B cell (primary cell): ENCODE results near the gene NCKAP5L. TPM values are rescaled to one million over a fixed set of nuclear protein-coding genes. Genes with fewer than 3 reads are reported as not detected.

ENCODE experiments used
- ATAC-seq: fragments of 200-7000 bp; cut with Tn5 transposase; one replicate; pipeline ENCODE4 v1.10.0; 2021; ENCODE audit warnings: low read depth, mild to moderate bottlenecking, moderate number of reproducible peaks, moderate library complexity
- CTCF ChIA-PET: fragments of 350-600 bp; sonication (Branson Sonifier 250); formaldehyde crosslinking; loops from one replicate; lab custom pipeline; 2021; ENCODE audit warnings: antibody characterized with exemption, inconsistent platforms; lab: Charles Lee
- POLR2A ChIA-PET: fragments of 350-600 bp; sonication (Branson Sonifier 250); formaldehyde crosslinking; loops from one replicate; lab custom pipeline; 2021; ENCODE audit warnings: antibody characterized with exemption; lab: Charles Lee
- DNase-seq: peaks from one replicate; pipeline ENCODE4 v3.0.0; 2013
- H2AFZ ChIP-seq: 2 replicates; pipeline ENCODE4 v1.6.1; 2012; ENCODE audit warnings: mild to moderate bottlenecking, low read depth, low read length; ENCODE audit not compliant: insufficient read depth, poor library complexity, severe bottlenecking
- H3K27ac ChIP-seq, 2 donors: 1 replicate in 1 of 2; 2 replicates in 1 of 2; pipeline ENCODE4 v1.5.1; 2012 to 2013; ENCODE audit warnings: low read length in 2 of 2, mild to moderate bottlenecking in 2 of 2, moderate library complexity in 1 of 2
- H3K27me3 ChIP-seq, 4 experiments: fragments of 200-600 bp in 1 of 4; sonication (generic) in 1 of 4; replicated peaks in 1 of 4; 1 replicate in 2 of 4; 2 replicates in 2 of 4; pipeline versions ENCODE4 v1.6.1 to v1.7.0; 2013 to 2016; ENCODE audit warnings: low read length in 3 of 4, mild to moderate bottlenecking in 2 of 4, mixed read lengths in 1 of 4, moderate library complexity in 1 of 4; ENCODE audit not compliant: insufficient read depth in 4 of 4, control insufficient read depth in 3 of 4; ENCODE audit errors: control extremely low read depth in 1 of 4
- H3K36me3 ChIP-seq, 2 experiments: replicated peaks in 1 of 2; 1 replicate in 1 of 2; 2 replicates in 1 of 2; pipeline versions ENCODE4 v1.6.1 to v1.7.1; 2013; ENCODE audit warnings: low read length in 1 of 2; ENCODE audit not compliant: insufficient read depth in 2 of 2, control insufficient read depth in 1 of 2; ENCODE audit errors: control extremely low read depth in 1 of 2, extremely low read depth in 1 of 2
- H3K4me1 ChIP-seq, 2 donors: fragments of 200-600 bp in 1 of 2; sonication (generic) in 1 of 2; 1 replicate in 1 of 2; 2 replicates in 1 of 2; pipeline versions ENCODE4 v1.5.1 to v1.6.1; 2013 to 2017; ENCODE audit warnings: low read length in 2 of 2; ENCODE audit not compliant: control insufficient read depth in 2 of 2, insufficient read depth in 2 of 2
- H3K4me2 ChIP-seq: replicated peaks from 2 replicates; pipeline ENCODE3; 2012; ENCODE audit warnings: mild to moderate bottlenecking, low read depth, low read length; ENCODE audit not compliant: poor library complexity, severe bottlenecking
- H3K4me3 ChIP-seq, 5 experiments: fragments of 200-600 bp in 1 of 5; sonication (generic) in 1 of 5; 1 replicate in 3 of 5; 2 replicates in 2 of 5; pipeline versions ENCODE4 v1.5.1 to v1.7.0; 2011 to 2016; ENCODE audit warnings: low read length in 4 of 5, mild to moderate bottlenecking in 4 of 5, low read depth in 2 of 5, control low read depth in 1 of 5, moderate library complexity in 1 of 5; ENCODE audit not compliant: insufficient read depth in 1 of 5; ENCODE audit errors: control extremely low read depth in 1 of 5, extremely low read depth in 1 of 5
- H3K79me2 ChIP-seq: fragments of 200-600 bp; sonication (generic); one replicate; pipeline ENCODE4 v1.6.0; 2016; ENCODE audit warnings: low read length; ENCODE audit not compliant: control insufficient read depth, insufficient read depth
- H3K9ac ChIP-seq: fragments of 200-600 bp; sonication (generic); 2 replicates; pipeline ENCODE4 v1.6.1; 2017; ENCODE audit warnings: mild to moderate bottlenecking, low read length, moderate library complexity
- H3K9me3 ChIP-seq, 3 donors: one replicate each; pipeline versions ENCODE4 v1.6.1 to v1.7.1; 2013; ENCODE audit warnings: low read length in 2 of 3; ENCODE audit not compliant: control insufficient read depth in 2 of 3, insufficient read depth in 1 of 3; ENCODE audit errors: control extremely low read depth in 1 of 3
- H4K20me1 ChIP-seq: 2 replicates; pipeline ENCODE4 v1.6.0; 2012; ENCODE audit warnings: mild to moderate bottlenecking, low read length; ENCODE audit not compliant: insufficient read depth, control insufficient read depth, poor library complexity, severe bottlenecking
- H3K27ac Mint-ChIP-seq: one replicate; pipeline ENCODE4 v1.8.0; 2021; ENCODE audit warnings: mixed read lengths
- H3K27me3 Mint-ChIP-seq: one replicate; pipeline ENCODE4 v1.8.0; 2021; ENCODE audit warnings: mixed read lengths
- H3K4me1 Mint-ChIP-seq: one replicate; pipeline ENCODE4 v1.8.0; 2021; ENCODE audit warnings: mixed read lengths
- H3K4me3 Mint-ChIP-seq: one replicate; pipeline ENCODE4 v1.8.0; 2021; ENCODE audit warnings: mixed read lengths
- H3K9me3 Mint-ChIP-seq: one replicate; pipeline ENCODE4 v1.8.0; 2022; ENCODE audit warnings: mixed read lengths; ENCODE audit not compliant: insufficient read depth
- CTCF ChIP-seq: fragments of 200-600 bp; IDR thresholded peaks from one replicate; pipeline ENCODE4 v1.8.0; 2022; ENCODE audit warnings: antibody characterized with exemption, mild to moderate bottlenecking
- EZH2 ChIP-seq: IDR thresholded peaks from 2 replicates; pipeline ENCODE4 v1.6.1; 2012; ENCODE audit warnings: borderline replicate concordance, low read depth, mild to moderate bottlenecking, moderate library complexity, low read length; ENCODE audit not compliant: insufficient read depth, poor library complexity, severe bottlenecking
- WGBS: methylation state at CpG from one replicate; pipeline ENCODE4 v1.1.5; 2013; ENCODE audit warnings: missing lambda C conversion rate; ENCODE audit not compliant: insufficient coverage; 5-methylcytosine and 5-hydroxymethylcytosine counted together
- intact Hi-C: fragments of 100-400 bp; cut with micrococcal nuclease; formaldehyde crosslinking; loops from one replicate; pipeline ENCODE4 v1.10.0; 2022
- polyA plus RNA-seq: library from polyadenylated mRNA; depleted of rRNA; stranded (reverse); fragments of >200 nt; gene quantifications from 2 replicates; pipeline ENCODE4 v1.2.3, GENCODE V29; 2012
- total RNA-seq, 2 donors: library from RNA; stranded (reverse); fragments of 120-200 nt in 1 of 2; gene quantifications; 1 replicate in 1 of 2; 2 replicates in 1 of 2; pipeline versions ENCODE4 v1.2.3 to v1.2.4, GENCODE V29; 2013 to 2022

NCKAP5L gene
- total and polyA plus RNA-seq, 2 donors (not counting 1 experiment from before 2014, with no cell fraction given): 3.2 to 13.2 TPM

GRCh38 chr12:49803693-49804450 lies 24.3 kb downstream of the NCKAP5L start:
- Histone ChIP-seq H3K79me2 (no peaks in the 10 kb centered on the region), H3K4me3 (no peak overlapping the region), H3K4me2 (no peak overlapping the region), H3K36me3 (peaks cover 0 to 16% of the 10 kb centered on the region in 2 experiments), H3K27ac (no peak overlapping the region), H2AFZ (no peak overlapping the region), H3K4me1 (no peaks in the 10 kb centered on the region), H3K27me3 (no peaks in the 10 kb centered on the region), H3K9ac (no peak overlapping the region), H4K20me1 (peaks cover 5% of the 10 kb centered on the region), H3K9me3 (no peaks in the 10 kb centered on the region)
- WGBS: 95% methylated on average over 10 of the region's 12 CpGs
- DNase-seq: no peak
- no peaks in the 10 kb centered on the region for H3K4me1 Mint-ChIP-seq
- H3K4me3 Mint-ChIP-seq: no peak overlapping the region
- no peaks in the 10 kb centered on the region for H3K27me3 Mint-ChIP-seq
- ChIA-PET CTCF (interaction anchor here (1.0 kb wide), 1 partner anchor 42 kb away, joined by 3 read pairs; no protein-coding TSS in a partner anchor), POLR2A (no interaction called here)
- TF ChIP-seq CTCF (no peak), EZH2 (no peak)
- H3K27ac Mint-ChIP-seq: no peak overlapping the region
- intact Hi-C loops: no loop called here
- H3K9me3 Mint-ChIP-seq: no peaks in the 10 kb centered on the region
- ATAC-seq: no peak
